B cell (primary cell): ENCODE data around the gene UMAD1. TPM values are rescaled to one million over a fixed set of nuclear protein-coding genes. Genes with fewer than 3 reads are reported as not detected.

ENCODE experiments used
- ATAC-seq: fragments of 200-7000 bp; cut with Tn5 transposase; one replicate; pipeline ENCODE4 v1.10.0; 2021; ENCODE audit warnings: low read depth, mild to moderate bottlenecking, moderate number of reproducible peaks, moderate library complexity
- CTCF ChIA-PET: fragments of 350-600 bp; sonication (Branson Sonifier 250); formaldehyde crosslinking; loops from one replicate; lab custom pipeline; 2021; ENCODE audit warnings: antibody characterized with exemption, inconsistent platforms; lab: Charles Lee
- POLR2A ChIA-PET: fragments of 350-600 bp; sonication (Branson Sonifier 250); formaldehyde crosslinking; loops from one replicate; lab custom pipeline; 2021; ENCODE audit warnings: antibody characterized with exemption; lab: Charles Lee
- DNase-seq: peaks from one replicate; pipeline ENCODE4 v3.0.0; 2013
- H2AFZ ChIP-seq: 2 replicates; pipeline ENCODE4 v1.6.1; 2012; ENCODE audit warnings: mild to moderate bottlenecking, low read depth, low read length; ENCODE audit not compliant: insufficient read depth, poor library complexity, severe bottlenecking
- H3K27ac ChIP-seq, 2 donors: 1 replicate in 1 of 2; 2 replicates in 1 of 2; pipeline ENCODE4 v1.5.1; 2012 to 2013; ENCODE audit warnings: low read length in 2 of 2, mild to moderate bottlenecking in 2 of 2, moderate library complexity in 1 of 2
- H3K27me3 ChIP-seq, 4 experiments: fragments of 200-600 bp in 1 of 4; sonication (generic) in 1 of 4; replicated peaks in 1 of 4; 1 replicate in 2 of 4; 2 replicates in 2 of 4; pipeline versions ENCODE4 v1.6.1 to v1.7.0; 2013 to 2016; ENCODE audit warnings: low read length in 3 of 4, mild to moderate bottlenecking in 2 of 4, mixed read lengths in 1 of 4, moderate library complexity in 1 of 4; ENCODE audit not compliant: insufficient read depth in 4 of 4, control insufficient read depth in 3 of 4; ENCODE audit errors: control extremely low read depth in 1 of 4
- H3K36me3 ChIP-seq, 2 experiments: replicated peaks in 1 of 2; 1 replicate in 1 of 2; 2 replicates in 1 of 2; pipeline versions ENCODE4 v1.6.1 to v1.7.1; 2013; ENCODE audit warnings: low read length in 1 of 2; ENCODE audit not compliant: insufficient read depth in 2 of 2, control insufficient read depth in 1 of 2; ENCODE audit errors: control extremely low read depth in 1 of 2, extremely low read depth in 1 of 2
- H3K4me1 ChIP-seq, 2 donors: fragments of 200-600 bp in 1 of 2; sonication (generic) in 1 of 2; 1 replicate in 1 of 2; 2 replicates in 1 of 2; pipeline versions ENCODE4 v1.5.1 to v1.6.1; 2013 to 2017; ENCODE audit warnings: low read length in 2 of 2; ENCODE audit not compliant: control insufficient read depth in 2 of 2, insufficient read depth in 2 of 2
- H3K4me2 ChIP-seq: replicated peaks from 2 replicates; pipeline ENCODE3; 2012; ENCODE audit warnings: mild to moderate bottlenecking, low read depth, low read length; ENCODE audit not compliant: poor library complexity, severe bottlenecking
- H3K4me3 ChIP-seq, 5 experiments: fragments of 200-600 bp in 1 of 5; sonication (generic) in 1 of 5; 1 replicate in 3 of 5; 2 replicates in 2 of 5; pipeline versions ENCODE4 v1.5.1 to v1.7.0; 2011 to 2016; ENCODE audit warnings: low read length in 4 of 5, mild to moderate bottlenecking in 4 of 5, low read depth in 2 of 5, control low read depth in 1 of 5, moderate library complexity in 1 of 5; ENCODE audit not compliant: insufficient read depth in 1 of 5; ENCODE audit errors: control extremely low read depth in 1 of 5, extremely low read depth in 1 of 5
- H3K79me2 ChIP-seq: fragments of 200-600 bp; sonication (generic); one replicate; pipeline ENCODE4 v1.6.0; 2016; ENCODE audit warnings: low read length; ENCODE audit not compliant: control insufficient read depth, insufficient read depth
- H3K9ac ChIP-seq: fragments of 200-600 bp; sonication (generic); 2 replicates; pipeline ENCODE4 v1.6.1; 2017; ENCODE audit warnings: mild to moderate bottlenecking, low read length, moderate library complexity
- H3K9me3 ChIP-seq, 3 donors: one replicate each; pipeline versions ENCODE4 v1.6.1 to v1.7.1; 2013; ENCODE audit warnings: low read length in 2 of 3; ENCODE audit not compliant: control insufficient read depth in 2 of 3, insufficient read depth in 1 of 3; ENCODE audit errors: control extremely low read depth in 1 of 3
- H4K20me1 ChIP-seq: 2 replicates; pipeline ENCODE4 v1.6.0; 2012; ENCODE audit warnings: mild to moderate bottlenecking, low read length; ENCODE audit not compliant: insufficient read depth, control insufficient read depth, poor library complexity, severe bottlenecking
- H3K27ac Mint-ChIP-seq: one replicate; pipeline ENCODE4 v1.8.0; 2021; ENCODE audit warnings: mixed read lengths
- H3K27me3 Mint-ChIP-seq: one replicate; pipeline ENCODE4 v1.8.0; 2021; ENCODE audit warnings: mixed read lengths
- H3K4me1 Mint-ChIP-seq: one replicate; pipeline ENCODE4 v1.8.0; 2021; ENCODE audit warnings: mixed read lengths
- H3K4me3 Mint-ChIP-seq: one replicate; pipeline ENCODE4 v1.8.0; 2021; ENCODE audit warnings: mixed read lengths
- H3K9me3 Mint-ChIP-seq: one replicate; pipeline ENCODE4 v1.8.0; 2022; ENCODE audit warnings: mixed read lengths; ENCODE audit not compliant: insufficient read depth
- EZH2 ChIP-seq: IDR thresholded peaks from 2 replicates; pipeline ENCODE4 v1.6.1; 2012; ENCODE audit warnings: borderline replicate concordance, low read depth, mild to moderate bottlenecking, moderate library complexity, low read length; ENCODE audit not compliant: insufficient read depth, poor library complexity, severe bottlenecking
- WGBS: methylation state at CpG from one replicate; pipeline ENCODE4 v1.1.5; 2013; ENCODE audit warnings: missing lambda C conversion rate; ENCODE audit not compliant: insufficient coverage; 5-methylcytosine and 5-hydroxymethylcytosine counted together
- intact Hi-C: fragments of 100-400 bp; cut with micrococcal nuclease; formaldehyde crosslinking; loops from one replicate; pipeline ENCODE4 v1.10.0; 2022
- polyA plus RNA-seq: library from polyadenylated mRNA; depleted of rRNA; stranded (reverse); fragments of >200 nt; gene quantifications from 2 replicates; pipeline ENCODE4 v1.2.3, GENCODE V29; 2012
- total RNA-seq, 2 donors: library from RNA; stranded (reverse); fragments of 120-200 nt in 1 of 2; gene quantifications; 1 replicate in 1 of 2; 2 replicates in 1 of 2; pipeline versions ENCODE4 v1.2.3 to v1.2.4, GENCODE V29; 2013 to 2022
- TF ChIP-seq, protein P1 (sequence below): fragments of 200-600 bp; IDR thresholded peaks from one replicate; pipeline ENCODE4 v1.8.0; 2022; ENCODE audit warnings: antibody characterized with exemption, mild to moderate bottlenecking

UMAD1 gene
- total and polyA plus RNA-seq, 2 donors (not counting 1 experiment from before 2014, with no cell fraction given) = 11.6 to 25.9 TPM

- no peaks in the 10 kb centered on the region for H3K9me3 Mint-ChIP-seq
- CTCF ChIA-PET = no interaction called here
- POLR2A ChIA-PET = no interaction called here
- peaks cover 67% of the 10 kb centered on the region for H4K20me1 ChIP-seq
- H3K9me3 ChIP-seq = peaks cover 0 to 4% (median 0%) of the 10 kb centered on the region in 3 donors
- H3K79me2 ChIP-seq = peaks cover 95% of the 10 kb centered on the region
- 100% methylated on average over 2 of the region's 2 CpGs for WGBS
- TF ChIP-seq, protein P1, sequence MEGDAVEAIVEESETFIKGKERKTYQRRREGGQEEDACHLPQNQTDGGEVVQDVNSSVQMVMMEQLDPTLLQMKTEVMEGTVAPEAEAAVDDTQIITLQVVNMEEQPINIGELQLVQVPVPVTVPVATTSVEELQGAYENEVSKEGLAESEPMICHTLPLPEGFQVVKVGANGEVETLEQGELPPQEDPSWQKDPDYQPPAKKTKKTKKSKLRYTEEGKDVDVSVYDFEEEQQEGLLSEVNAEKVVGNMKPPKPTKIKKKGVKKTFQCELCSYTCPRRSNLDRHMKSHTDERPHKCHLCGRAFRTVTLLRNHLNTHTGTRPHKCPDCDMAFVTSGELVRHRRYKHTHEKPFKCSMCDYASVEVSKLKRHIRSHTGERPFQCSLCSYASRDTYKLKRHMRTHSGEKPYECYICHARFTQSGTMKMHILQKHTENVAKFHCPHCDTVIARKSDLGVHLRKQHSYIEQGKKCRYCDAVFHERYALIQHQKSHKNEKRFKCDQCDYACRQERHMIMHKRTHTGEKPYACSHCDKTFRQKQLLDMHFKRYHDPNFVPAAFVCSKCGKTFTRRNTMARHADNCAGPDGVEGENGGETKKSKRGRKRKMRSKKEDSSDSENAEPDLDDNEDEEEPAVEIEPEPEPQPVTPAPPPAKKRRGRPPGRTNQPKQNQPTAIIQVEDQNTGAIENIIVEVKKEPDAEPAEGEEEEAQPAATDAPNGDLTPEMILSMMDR = no peak
- TF ChIP-seq EZH2 = no peak
- no peaks in the 10 kb centered on the region for H3K27me3 ChIP-seq
- no peak overlapping the region for H3K27ac ChIP-seq
- no peaks in the 10 kb centered on the region for H3K4me1 ChIP-seq
- H3K4me3 Mint-ChIP-seq = no peak overlapping the region
- DNase-seq = no peak
- H3K36me3 ChIP-seq = no peaks in the 10 kb centered on the region
- no peaks in the 10 kb centered on the region for H3K27me3 Mint-ChIP-seq
- intact Hi-C loops = no loop called here
- H3K27ac Mint-ChIP-seq = no peak overlapping the region
- no peak for ATAC-seq
- H3K4me3 ChIP-seq = no peak overlapping the region
- H2AFZ ChIP-seq = no peak overlapping the region
- peaks cover 50% of the 10 kb centered on the region for H3K4me1 Mint-ChIP-seq
- H3K9ac ChIP-seq = no peak overlapping the region
- no peak overlapping the region for H3K4me2 ChIP-seq
These were observed 10.2 kb downstream of the UMAD1 start for GRCh38 chr7:7650682-7651206.

- no peaks in the 10 kb centered on the region for H3K36me3 ChIP-seq
- TF ChIP-seq, protein P1 = no peak
- no peak for TF ChIP-seq EZH2
- no CpG with 5 or more reads among the region's 3 CpGs for WGBS
- intact Hi-C loops = no loop called here
- H3K27me3 ChIP-seq = no peaks in the 10 kb centered on the region
- Mint-ChIP-seq H3K9me3 (peaks cover 2% of the 10 kb centered on the region), H3K4me3 (no peak overlapping the region), H3K27me3 (no peaks in the 10 kb centered on the region), H3K4me1 (peaks cover 49% of the 10 kb centered on the region), H3K27ac (no peak overlapping the region)
- H3K9me3 ChIP-seq = peaks cover 0 to 3% (median 0%) of the 10 kb centered on the region in 3 donors
- POLR2A ChIA-PET = no interaction called here
- no peak overlapping the region for H3K27ac ChIP-seq
- no peak overlapping the region for H3K4me3 ChIP-seq
- DNase-seq = no peak
- no peak overlapping the region for H2AFZ ChIP-seq
- H4K20me1 ChIP-seq = peaks cover 60% of the 10 kb centered on the region
- CTCF ChIA-PET = no interaction called here
- ATAC-seq = no peak
- peaks cover 95% of the 10 kb centered on the region for H3K79me2 ChIP-seq
- H3K4me2 ChIP-seq = no peak overlapping the region
- H3K4me1 ChIP-seq = no peaks in the 10 kb centered on the region
- H3K9ac ChIP-seq = no peak overlapping the region
These were observed 10.9 kb downstream of the UMAD1 start for GRCh38 chr7:7651479-7651878.
